ENCODE measurements around the gene PTH2R.

PTH2R gene

DNA sequence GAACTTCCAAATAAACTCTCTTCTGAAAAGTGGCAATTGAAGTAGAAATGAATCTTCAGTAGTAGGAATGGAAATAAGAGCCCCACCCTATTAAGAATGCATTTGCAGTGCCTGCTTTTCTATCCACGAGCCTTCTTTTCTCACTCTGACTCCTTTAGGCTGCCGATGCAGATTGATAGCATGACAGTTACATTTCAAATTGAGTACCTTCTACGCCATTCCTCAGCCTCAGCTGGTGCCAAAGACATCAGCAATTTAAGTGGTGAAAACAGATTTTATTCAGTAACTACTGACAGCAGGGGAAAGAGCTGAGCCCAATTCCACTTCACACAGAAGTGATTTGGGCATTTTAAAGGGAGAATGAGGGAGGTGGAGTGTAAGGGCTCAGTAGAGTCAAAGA lies 85.5 kb downstream of the PTH2R start:
- no peak for TF ChIP-seq GATA3 (IDR thresholded peaks at IDR 0.05; ENCODE audit: low read depth, low read length)
- no peak for TF ChIP-seq GATA2 (IDR thresholded peaks at IDR 0.05; ENCODE audit: low read depth, low read length)

DNA sequence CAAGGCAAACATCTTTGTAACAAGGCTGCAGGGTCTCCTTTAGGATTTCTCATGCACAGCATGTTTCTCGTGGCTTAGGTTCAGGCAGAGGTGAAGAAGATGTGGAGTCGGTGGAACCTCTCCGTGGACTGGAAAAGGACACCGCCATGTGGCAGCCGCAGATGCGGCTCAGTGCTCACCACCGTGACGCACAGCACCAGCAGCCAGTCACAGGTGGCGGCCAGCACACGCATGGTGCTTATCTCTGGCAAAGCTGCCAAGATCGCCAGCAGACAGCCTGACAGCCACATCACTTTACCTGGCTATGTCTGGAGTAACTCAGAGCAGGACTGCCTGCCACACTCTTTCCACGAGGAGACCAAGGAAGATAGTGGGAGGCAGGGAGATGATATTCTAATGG lies 86.6 kb downstream of the PTH2R start:
- TF ChIP-seq GATA2 (IDR thresholded peaks at IDR 0.05; ENCODE audit: low read depth, low read length) (no peak), GATA3 (IDR thresholded peaks at IDR 0.05; ENCODE audit: low read depth, low read length) (no peak)

DNA sequence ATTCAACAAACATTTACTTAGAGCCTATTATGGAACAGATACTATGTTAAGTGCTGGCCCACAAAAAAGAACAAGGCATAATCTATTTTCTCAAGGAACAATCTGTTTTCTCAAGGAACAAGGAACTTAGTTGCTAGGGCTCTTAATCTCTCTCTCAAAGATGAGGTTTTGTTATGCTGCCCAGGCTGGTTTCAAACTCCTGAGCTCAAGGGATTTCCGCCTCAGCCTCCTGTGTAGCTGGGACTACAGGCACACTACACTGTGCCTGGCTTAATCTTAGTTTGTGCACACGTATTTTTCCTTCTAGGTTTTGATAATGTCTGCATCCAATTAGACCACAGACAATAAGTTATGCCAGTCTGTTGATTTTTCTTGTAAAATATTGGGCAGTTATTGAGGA lies 89.5 kb downstream of the PTH2R start:
- no peak for TF ChIP-seq GATA3 (IDR thresholded peaks at IDR 0.05; ENCODE audit: low read depth, low read length)
- no peak for TF ChIP-seq GATA2 (IDR thresholded peaks at IDR 0.05; ENCODE audit: low read depth, low read length)

DNA sequence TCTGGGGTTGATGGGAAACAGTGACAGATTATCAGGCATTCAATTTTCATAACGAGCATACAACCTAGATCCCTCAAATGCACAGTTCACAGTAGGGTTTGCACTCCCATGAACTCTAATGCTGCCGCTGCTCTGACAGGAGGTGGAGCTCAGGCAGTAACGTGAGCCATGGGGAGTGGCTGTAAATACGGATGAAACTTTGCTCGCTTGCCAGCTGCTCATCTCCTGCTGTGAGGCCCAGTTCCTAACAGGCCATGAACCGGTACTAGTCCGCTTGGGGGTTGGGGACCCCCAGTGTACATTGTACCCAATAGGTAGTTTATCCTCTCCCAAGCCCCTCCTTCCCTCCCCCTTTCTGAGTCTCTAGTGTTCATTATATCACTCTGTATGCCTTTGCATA lies 94.6 kb downstream of the PTH2R start:
- TF ChIP-seq GATA3 (IDR thresholded peaks at IDR 0.05; ENCODE audit: low read depth, low read length) (no peak), GATA2 (IDR thresholded peaks at IDR 0.05; ENCODE audit: low read depth, low read length) (no peak)

DNA sequence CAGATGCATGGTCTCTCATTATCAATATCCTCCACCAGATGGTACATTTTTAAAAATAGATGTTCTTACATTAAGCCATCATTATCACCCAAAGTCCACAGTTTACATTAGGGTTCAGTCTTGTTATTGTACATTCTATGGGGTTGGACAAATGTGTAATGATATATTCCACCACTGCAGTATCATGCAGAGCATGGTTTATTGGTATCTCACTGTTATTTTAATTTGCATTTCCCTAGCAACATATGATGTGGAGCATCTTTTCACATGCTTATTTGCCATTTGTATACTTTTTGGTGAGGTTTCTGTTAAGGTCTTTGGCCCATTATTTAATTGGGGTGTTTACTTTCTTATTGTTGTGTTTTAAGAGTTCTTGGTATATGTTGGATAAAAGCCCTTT lies 95.7 kb downstream of the PTH2R start:
- TF ChIP-seq GATA2 (IDR thresholded peaks at IDR 0.05; ENCODE audit: low read depth, low read length) (no peak), GATA3 (IDR thresholded peaks at IDR 0.05; ENCODE audit: low read depth, low read length) (no peak)

DNA sequence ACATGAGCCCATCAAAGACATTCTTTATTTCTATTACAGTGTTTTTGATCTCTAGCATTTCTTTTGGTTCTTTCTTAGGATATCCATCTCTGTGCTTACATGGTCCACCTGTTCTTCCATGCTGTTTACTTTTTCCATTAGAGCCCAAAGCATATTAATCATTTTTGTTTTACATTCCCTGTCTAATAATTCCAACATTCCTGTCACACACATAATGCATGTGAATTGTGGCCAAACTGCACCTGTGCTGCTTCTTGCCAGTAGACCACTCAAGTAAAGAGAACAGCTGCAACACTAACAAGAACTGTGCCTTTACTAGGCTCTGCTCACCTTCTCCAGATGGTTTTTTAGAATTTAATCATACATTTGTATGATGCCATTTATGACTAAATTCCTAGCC lies 103.0 kb downstream of the PTH2R start:
- TF ChIP-seq GATA2 (IDR thresholded peaks at IDR 0.05; ENCODE audit: low read depth, low read length) (no peak), GATA3 (IDR thresholded peaks at IDR 0.05; ENCODE audit: low read depth, low read length) (no peak)

DNA sequence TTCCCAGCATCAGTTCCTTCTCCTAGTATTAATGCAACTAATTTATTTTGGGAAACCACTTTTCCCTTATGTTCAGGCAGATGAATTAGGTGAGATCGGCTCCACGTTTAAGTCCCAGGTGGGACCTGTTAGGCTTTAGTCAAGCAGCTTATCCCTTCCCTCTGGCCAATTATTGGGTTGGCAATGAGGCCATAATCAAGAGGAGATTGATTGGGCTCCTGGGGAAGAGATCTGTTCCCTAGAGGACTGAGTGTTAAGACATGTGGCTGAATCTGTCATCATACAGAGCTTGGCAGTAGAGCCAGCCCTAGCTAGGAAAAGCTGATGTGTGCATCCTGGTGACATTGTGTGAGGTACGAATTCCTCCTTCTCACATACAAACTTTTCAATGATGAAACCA lies 104.4 kb downstream of the PTH2R start:
- no peak for TF ChIP-seq GATA2 (IDR thresholded peaks at IDR 0.05; ENCODE audit: low read depth, low read length)
- TF ChIP-seq GATA3 (IDR thresholded peaks at IDR 0.05; ENCODE audit: low read depth, low read length), result no peak

DNA sequence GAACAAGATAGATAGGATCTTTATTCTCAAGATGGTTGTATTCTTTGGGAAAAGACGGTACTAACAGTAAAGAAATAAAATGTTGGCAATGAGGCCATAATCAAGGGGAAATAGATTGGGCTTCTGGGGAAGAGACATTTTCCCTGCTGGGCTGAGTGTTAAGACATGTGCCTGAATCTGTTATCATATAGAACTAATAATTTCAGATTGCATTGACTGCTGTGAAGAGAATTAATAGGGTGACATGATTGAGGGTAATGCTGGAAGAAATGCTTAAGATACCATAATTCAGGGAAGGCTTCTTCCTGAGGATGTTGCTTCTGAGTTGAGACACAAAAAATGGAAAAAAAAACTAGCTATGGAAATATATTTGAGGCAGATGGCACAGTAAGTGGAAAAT lies 105.0 kb downstream of the PTH2R start:
- TF ChIP-seq GATA3 (IDR thresholded peaks at IDR 0.05; ENCODE audit: low read depth, low read length) (no peak), GATA2 (IDR thresholded peaks at IDR 0.05; ENCODE audit: low read depth, low read length) (no peak)

DNA sequence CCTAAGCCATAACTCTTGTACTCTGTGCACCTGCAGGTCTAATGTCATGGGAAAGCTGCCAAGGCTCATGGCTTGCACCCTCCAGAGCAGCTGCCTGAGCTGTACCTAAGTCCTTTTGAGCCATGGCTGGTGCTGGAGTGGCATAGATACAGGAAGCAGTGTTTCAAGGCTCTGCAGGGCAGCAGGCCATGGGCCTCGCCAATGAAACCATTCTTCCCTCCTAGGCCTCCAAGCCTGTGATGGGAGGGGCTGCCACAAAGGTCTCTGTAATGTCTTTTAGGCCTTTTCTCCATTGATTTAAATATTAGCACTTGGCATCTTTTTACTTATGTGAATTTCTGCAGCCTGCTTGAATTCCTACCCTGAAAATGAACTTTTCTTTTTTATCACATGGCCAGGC lies 108.5 kb downstream of the PTH2R start:
- no peak for TF ChIP-seq GATA2 (IDR thresholded peaks at IDR 0.05; ENCODE audit: low read depth, low read length)
- no peak for TF ChIP-seq GATA3 (IDR thresholded peaks at IDR 0.05; ENCODE audit: low read depth, low read length)

DNA sequence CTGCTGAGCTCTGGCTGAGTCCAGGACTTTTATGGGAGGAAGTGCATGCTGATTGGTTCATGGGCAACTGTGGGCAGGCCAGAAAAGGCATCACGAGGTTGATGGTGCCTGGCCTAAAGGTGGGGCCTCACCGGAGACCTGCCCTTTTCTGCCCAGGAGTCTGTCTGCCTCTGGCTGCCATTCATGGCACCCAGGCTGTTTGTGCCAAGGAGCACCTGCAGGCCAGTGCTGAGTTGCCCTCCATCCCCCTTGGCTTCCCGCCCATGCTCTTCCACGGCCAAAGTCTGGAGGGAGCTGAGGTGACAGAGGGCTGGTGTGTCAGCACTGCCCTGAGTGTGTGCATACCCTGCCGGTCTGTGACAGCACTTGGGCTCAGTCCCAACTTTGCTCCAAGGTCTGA lies 123.2 kb downstream of the PTH2R start:
- TF ChIP-seq GATA3 (IDR thresholded peaks at IDR 0.05; ENCODE audit: low read depth, low read length) (no peak), GATA2 (IDR thresholded peaks at IDR 0.05; ENCODE audit: low read depth, low read length) (no peak)

DNA sequence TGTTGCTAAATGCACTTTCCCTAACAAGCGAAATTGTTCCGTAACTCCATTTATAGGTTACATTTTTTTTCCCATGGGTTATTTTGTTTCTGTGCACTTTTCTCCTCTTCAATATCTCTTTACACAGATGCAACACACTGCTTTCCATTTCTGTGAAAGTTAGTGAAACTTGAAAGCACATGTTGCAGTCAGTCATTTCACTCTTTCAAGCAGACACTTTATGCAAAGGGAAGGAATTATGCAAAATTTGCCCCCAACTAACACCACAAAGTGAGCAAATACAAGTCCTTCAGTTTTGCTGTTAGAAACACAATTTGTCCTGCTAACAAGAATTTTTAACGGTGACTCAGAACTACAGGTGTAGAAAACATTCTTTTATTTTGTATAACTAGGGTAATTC lies 124.8 kb downstream of the PTH2R start:
- TF ChIP-seq GATA2 (IDR thresholded peaks at IDR 0.05; ENCODE audit: low read depth, low read length) (no peak), GATA3 (IDR thresholded peaks at IDR 0.05; ENCODE audit: low read depth, low read length) (no peak)

DNA sequence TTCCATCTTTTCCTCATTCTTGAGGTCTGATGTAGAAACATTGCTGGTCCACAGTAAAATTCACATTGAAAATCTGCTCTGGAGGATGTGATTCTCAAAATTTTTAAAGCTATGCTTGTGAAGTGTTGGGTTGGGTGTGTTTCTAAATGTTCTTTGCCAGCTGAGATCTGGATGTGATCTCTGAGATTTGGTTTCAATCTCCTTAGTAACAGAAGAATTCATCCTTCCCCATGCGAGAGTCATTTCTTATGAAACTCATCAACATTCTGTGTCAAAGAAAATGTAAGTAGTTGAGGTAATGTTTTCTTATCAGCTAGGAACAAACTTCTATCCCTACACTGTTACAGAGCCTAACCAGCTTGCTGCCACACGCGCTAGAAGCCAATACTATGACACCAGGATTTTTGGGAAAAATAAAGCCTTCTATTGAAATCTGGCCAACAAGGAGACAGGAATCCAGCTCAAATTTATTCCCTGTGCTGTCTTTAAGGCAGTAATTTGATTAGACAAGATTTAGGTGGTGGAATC lies 134.9 kb downstream of the PTH2R start:
- no peak for TF ChIP-seq GATA3 (IDR thresholded peaks at IDR 0.05; ENCODE audit: low read depth, low read length)
- TF ChIP-seq GATA2 (IDR thresholded peaks at IDR 0.05; ENCODE audit: low read depth, low read length), result no peak

DNA sequence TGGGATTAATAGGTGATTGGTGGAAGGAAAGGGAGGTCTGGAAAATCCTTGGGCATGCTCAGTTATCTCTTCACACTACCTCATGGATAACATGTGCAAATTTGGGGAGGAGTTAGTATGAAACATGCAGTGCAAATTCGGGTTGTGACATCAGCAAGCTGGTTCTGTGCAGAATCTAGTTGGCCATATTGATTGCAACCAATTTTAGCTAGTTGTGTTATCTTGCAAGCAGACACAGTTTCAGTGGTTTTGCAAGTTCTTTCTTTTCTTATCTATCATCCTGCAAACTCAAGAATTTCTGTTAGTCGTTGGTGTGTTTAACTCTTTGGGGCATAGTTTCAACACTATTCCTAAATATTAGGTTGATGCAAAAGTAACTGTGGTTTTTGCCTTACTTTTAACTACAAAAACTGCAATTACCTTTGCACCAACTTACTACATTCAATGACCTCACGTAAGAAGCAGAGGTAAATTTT lies 135.4 kb downstream of the PTH2R start:
- TF ChIP-seq GATA2 (IDR thresholded peaks at IDR 0.05; ENCODE audit: low read depth, low read length) (no peak), GATA3 (IDR thresholded peaks at IDR 0.05; ENCODE audit: low read depth, low read length) (no peak)

DNA sequence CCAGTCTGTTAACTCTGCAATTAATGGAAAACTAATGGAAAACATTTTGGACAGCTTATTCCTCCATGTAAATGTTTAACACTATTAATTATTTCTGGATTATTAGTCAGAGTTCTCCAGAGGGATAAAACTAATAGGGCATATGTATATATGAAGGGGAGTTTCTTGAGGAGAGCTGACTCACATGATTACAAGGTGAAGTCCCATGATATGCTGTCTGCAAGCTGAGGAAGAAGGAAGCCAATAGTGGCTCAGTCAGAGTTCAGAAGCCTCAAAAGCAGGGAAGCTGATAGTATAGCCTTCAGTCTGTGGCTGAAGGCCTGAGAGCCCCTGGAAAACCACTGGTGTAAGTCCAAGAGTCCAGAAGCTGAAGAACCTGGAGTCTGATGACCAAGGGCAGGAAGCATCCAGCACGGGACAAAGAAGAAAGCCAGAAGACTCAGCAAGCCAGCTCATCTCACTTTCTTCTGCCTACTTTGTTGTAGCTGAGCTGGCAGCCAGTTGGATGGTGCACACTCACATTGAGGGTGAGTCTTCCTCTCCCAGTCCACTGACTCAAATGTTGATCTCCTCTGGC lies 136.0 kb downstream of the PTH2R start:
- no peak for TF ChIP-seq GATA2 (IDR thresholded peaks at IDR 0.05; ENCODE audit: low read depth, low read length)
